ACC112 (cell line): ENCODE data around the gene PALM3.
A peak's percentile ranks its signal among the peaks of the same experiment; 100 is the strongest.
"Not testable (repeated sequence)": the region's sequence is repeated elsewhere in the genome, so short reads cannot be mapped to it uniquely, and the experiment has no call there.

Experiments
- H2AFZ ChIP-seq: fragments of 200-600 bp; sonication (generic); one replicate; pipeline ENCODE4 v1.6.0; 2017; ENCODE audit warnings: antibody characterized with exemption, low read length; ENCODE audit not compliant: unreplicated experiment
- H3K27ac ChIP-seq: fragments of 200-600 bp; sonication (generic); 2 replicates; pipeline ENCODE4 v1.5.1; 2014; ENCODE audit warnings: low read depth, mild to moderate bottlenecking, antibody characterized with exemption, low read length, moderate library complexity
- H3K27me3 ChIP-seq: fragments of 200-600 bp; sonication (generic); 2 replicates; pipeline ENCODE4 v1.6.1; 2014; ENCODE audit warnings: mild to moderate bottlenecking, antibody characterized with exemption, low read length, moderate library complexity, mixed read lengths; ENCODE audit not compliant: insufficient read depth
- H3K36me3 ChIP-seq: fragments of 200-600 bp; sonication (generic); 2 replicates; pipeline ENCODE4 v1.6.1; 2016; ENCODE audit warnings: mild to moderate bottlenecking, antibody characterized with exemption, low read length, moderate library complexity, mixed read lengths; ENCODE audit not compliant: insufficient read depth
- H3K4me1 ChIP-seq: fragments of 200-600 bp; sonication (generic); one replicate; pipeline ENCODE4 v1.6.1; 2016; ENCODE audit warnings: low read length, mixed read lengths; ENCODE audit not compliant: insufficient read depth, unreplicated experiment, control insufficient read depth
- H3K4me3 ChIP-seq: fragments of 200-600 bp; sonication (generic); 2 replicates; pipeline ENCODE4 v1.5.1; 2014; ENCODE audit warnings: mild to moderate bottlenecking, low read depth, low read length
- H3K79me2 ChIP-seq: fragments of 200-600 bp; sonication (generic); one replicate; pipeline ENCODE4 v1.6.0; 2016; ENCODE audit warnings: low read length; ENCODE audit not compliant: control insufficient read depth, unreplicated experiment, insufficient read depth

The PALM3 gene

GRCh38 chr19:14048443-14049153 is 13.3 kb downstream of the PALM3 start:
- Histone ChIP-seq H2AFZ (no peak overlapping the region), H3K4me1 (no peaks in the 10 kb centered on the region), H3K27me3 (no peaks in the 10 kb centered on the region), H3K36me3 (no peaks in the 10 kb centered on the region), H3K27ac (no peak overlapping the region), H3K79me2 (no peaks in the 10 kb centered on the region), H3K4me3 (no peak overlapping the region)

- not testable (repeated sequence) for H2AFZ ChIP-seq, H3K79me2 ChIP-seq, H3K4me1 ChIP-seq, H3K36me3 ChIP-seq, H3K27me3 ChIP-seq, H3K27ac ChIP-seq, H3K4me3 ChIP-seq
These were observed 14.0 kb downstream of the PALM3 start for GRCh38 chr19:14047866-14048265.

GRCh38 chr19:14042659-14043608 is 18.9 kb downstream of the PALM3 start:
- H3K79me2 ChIP-seq, H2AFZ ChIP-seq, H3K27me3 ChIP-seq, H3K4me1 ChIP-seq, H3K36me3 ChIP-seq, H3K4me3 ChIP-seq: not testable (repeated sequence)
- peak overlapping the region; percentile 32; the same call in 1 of the 2 replicates for H3K27ac ChIP-seq

- Histone ChIP-seq H3K27ac (no peak overlapping the region), H3K79me2 (no peaks in the 10 kb centered on the region), H3K36me3 (no peaks in the 10 kb centered on the region), H3K27me3 (no peaks in the 10 kb centered on the region), H3K4me1 (no peaks in the 10 kb centered on the region), H3K4me3 (no peak overlapping the region), H2AFZ (no peak overlapping the region)
These were observed 22.7 kb downstream of the PALM3 start for GRCh38 chr19:14039181-14039580.

- no peak overlapping the region for H2AFZ ChIP-seq
- H3K4me3 ChIP-seq: no peak overlapping the region
- H3K27ac ChIP-seq: no peak overlapping the region
- H3K4me1 ChIP-seq: no peaks in the 10 kb centered on the region
- H3K79me2 ChIP-seq: no peaks in the 10 kb centered on the region
- H3K27me3 ChIP-seq: no peaks in the 10 kb centered on the region
- no peaks in the 10 kb centered on the region for H3K36me3 ChIP-seq
These were observed 26.2 kb downstream of the PALM3 start for GRCh38 chr19:14035706-14036105.

- not testable (repeated sequence) for H2AFZ ChIP-seq, H3K79me2 ChIP-seq, H3K27me3 ChIP-seq, H3K4me3 ChIP-seq, H3K27ac ChIP-seq, H3K36me3 ChIP-seq, H3K4me1 ChIP-seq
These were observed 26.7 kb downstream of the PALM3 start for GRCh38 chr19:14035159-14035558.

- Histone ChIP-seq H3K27me3 (no peaks in the 10 kb centered on the region), H3K4me1 (no peaks in the 10 kb centered on the region), H3K79me2 (no peaks in the 10 kb centered on the region), H2AFZ (no peak overlapping the region), H3K27ac (no peak overlapping the region), H3K36me3 (no peaks in the 10 kb centered on the region), H3K4me3 (no peak overlapping the region)
These were observed 27.9 kb downstream of the PALM3 start for GRCh38 chr19:14033946-14034345.

GRCh38 chr19:14031719-14032480 is 30.0 kb downstream of the PALM3 start, which contains the start of gene IL27RA:
Gene IL27RA (plus strand): TSS chr19:14031762. CDS start chr19:14031873, 111 bp downstream.
- no peak within 1 kb of the TSS for H3K27ac ChIP-seq
- peak within 1 kb of the TSS; percentile 64 for H2AFZ ChIP-seq
- H3K4me3 ChIP-seq: peak within 1 kb of the TSS; percentile 80
- no peaks in the 10 kb centered on the region for H3K79me2 ChIP-seq
- H3K4me1 ChIP-seq: no peaks in the 10 kb centered on the region
- H3K27me3 ChIP-seq: no peaks in the 10 kb centered on the region
- no peaks in the 10 kb centered on the region for H3K36me3 ChIP-seq

GRCh38 chr19:14030997-14031718 is 30.7 kb downstream of the PALM3 start:
- no peaks in the 10 kb centered on the region for H3K79me2 ChIP-seq
- no peaks in the 10 kb centered on the region for H3K4me1 ChIP-seq
- H3K36me3 ChIP-seq: no peaks in the 10 kb centered on the region
- peak overlapping the region; percentile 80 for H3K4me3 ChIP-seq
- H3K27ac ChIP-seq: no peak overlapping the region
- no peak overlapping the region for H2AFZ ChIP-seq
- no peaks in the 10 kb centered on the region for H3K27me3 ChIP-seq

- H3K4me1 ChIP-seq: no peaks in the 10 kb centered on the region
- no peak overlapping the region for H3K27ac ChIP-seq
- no peaks in the 10 kb centered on the region for H3K27me3 ChIP-seq
- H3K4me3 ChIP-seq: no peak overlapping the region
- H3K36me3 ChIP-seq: no peaks in the 10 kb centered on the region
- H2AFZ ChIP-seq: no peak overlapping the region
- H3K79me2 ChIP-seq: no peaks in the 10 kb centered on the region
These were observed 33.0 kb downstream of the PALM3 start for GRCh38 chr19:14028901-14029300.
